Subcutaneous abdominal adipose tissue (tissue), 5 donors: ENCODE measurements around the gene TAL1.

Experiments used
- H3K27ac ChIP-seq: one replicate; pipeline ENCODE4 v1.7.0; 2013; ENCODE audit warnings: low read depth, mild to moderate bottlenecking, inconsistent platforms, low read length, moderate library complexity
- H3K27me3 ChIP-seq, 5 donors: one replicate each; pipeline ENCODE4 v1.7.0; 2013; ENCODE audit warnings: low read length in 5 of 5, inconsistent platforms in 1 of 5; ENCODE audit not compliant: control insufficient read depth in 5 of 5, insufficient read depth in 4 of 5
- H3K36me3 ChIP-seq, 5 donors: one replicate each; pipeline ENCODE4 v1.7.0; 2013; ENCODE audit warnings: low read length in 5 of 5; ENCODE audit not compliant: control insufficient read depth in 5 of 5, insufficient read depth in 5 of 5
- H3K4me1 ChIP-seq, 5 donors: one replicate each; pipeline ENCODE4 v1.7.0; 2013; ENCODE audit warnings: low read length in 5 of 5, mild to moderate bottlenecking in 3 of 5, moderate library complexity in 1 of 5; ENCODE audit not compliant: control insufficient read depth in 5 of 5, insufficient read depth in 5 of 5
- H3K4me3 ChIP-seq, 5 donors: one replicate each; pipeline ENCODE4 v1.7.0; 2013; ENCODE audit warnings: low read length in 5 of 5, low read depth in 1 of 5
- H3K9ac ChIP-seq, 5 donors: one replicate each; pipeline ENCODE4 v1.7.0; 2013; ENCODE audit warnings: low read length in 5 of 5, mild to moderate bottlenecking in 4 of 5, moderate library complexity in 3 of 5
- H3K9me3 ChIP-seq, 5 donors: one replicate each; pipeline ENCODE4 v1.7.0; 2013; ENCODE audit warnings: low read length in 5 of 5; ENCODE audit not compliant: control insufficient read depth in 5 of 5
- donor health status: healthy.
- donor health status: healthy.
- donor health status: healthy.
- donor health status: healthy.
- donor health status: healthy.

The TAL1 gene

DNA sequence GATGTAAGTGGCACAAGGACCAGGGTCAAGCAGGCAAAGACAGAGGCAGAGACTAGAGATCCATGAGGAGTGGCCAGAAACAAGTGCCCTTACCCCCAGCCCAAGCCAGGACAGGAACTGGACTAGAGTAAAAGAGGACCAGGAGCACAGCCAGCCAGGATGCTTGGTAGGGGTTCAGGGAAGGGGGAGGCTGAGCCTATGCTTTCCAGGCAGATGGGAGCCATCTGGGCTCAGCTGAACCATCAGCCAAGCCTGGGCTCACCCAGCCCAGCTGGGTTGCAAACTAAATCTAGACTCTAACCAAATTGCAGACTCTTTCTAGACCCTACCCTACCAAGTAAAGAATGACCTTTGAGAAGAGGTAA, 57.4 kb downstream of the TAL1 start:
- Histone ChIP-seq H3K9ac (no peak overlapping the region), H3K9me3 (peaks cover 0 to 8% (median 0%) of the 10 kb centered on the region in 5 donors), H3K4me1 (peaks cover 2 to 14% (median 10%) of the 10 kb centered on the region in 5 donors), H3K4me3 (no peak overlapping the region), H3K27ac (no peak overlapping the region), H3K27me3 (peaks cover 0 to 5% (median 0%) of the 10 kb centered on the region in 5 donors), H3K36me3 (no peaks in the 10 kb centered on the region)

GRCh38 chr1:47172782-47173181, 59.2 kb downstream of the TAL1 start:
- no peak overlapping the region for H3K9ac ChIP-seq
- no peaks in the 10 kb centered on the region for H3K36me3 ChIP-seq
- peaks cover 0 to 8% (median 0%) of the 10 kb centered on the region in 5 donors for H3K9me3 ChIP-seq
- H3K27ac ChIP-seq = no peak overlapping the region
- H3K4me1 ChIP-seq = peaks cover 0 to 5% (median 3%) of the 10 kb centered on the region in 5 donors
- H3K4me3 ChIP-seq = no peak overlapping the region
- H3K27me3 ChIP-seq = peaks cover 0 to 5% (median 0%) of the 10 kb centered on the region in 5 donors
